Endodermal cell (in vitro differentiated cells): ENCODE measurements around the gene ASAP2. TPM values are rescaled to one million over a fixed set of nuclear protein-coding genes. Genes with fewer than 3 reads are reported as not detected.

Source experiments
- DNase-seq: peaks from one replicate; pipeline ENCODE4 v3.0.0-alpha.2; 2017
- H3K27ac ChIP-seq: 2 replicates; pipeline ENCODE4 v1.5.1; 2013; ENCODE audit warnings: mild to moderate bottlenecking, low read depth, low read length, moderate library complexity
- H3K27me3 ChIP-seq: 2 replicates; pipeline ENCODE4 v1.6.1; 2013; ENCODE audit warnings: mild to moderate bottlenecking, low read length, moderate library complexity; ENCODE audit not compliant: insufficient read depth, control insufficient read depth, poor library complexity, severe bottlenecking
- H3K36me3 ChIP-seq: 2 replicates; pipeline ENCODE4 v1.7.0; 2013; ENCODE audit warnings: mild to moderate bottlenecking, low read length, moderate library complexity; ENCODE audit not compliant: control insufficient read depth, insufficient read depth
- H3K4me1 ChIP-seq: one replicate; pipeline ENCODE4 v1.7.0; 2013; ENCODE audit warnings: low read length; ENCODE audit not compliant: control insufficient read depth, insufficient read depth
- H3K4me3 ChIP-seq: 2 replicates; pipeline ENCODE4 v1.5.1; 2013; ENCODE audit warnings: mild to moderate bottlenecking, low read length, moderate library complexity
- H3K9ac ChIP-seq: 2 replicates; pipeline ENCODE4 v1.6.1; 2013; ENCODE audit warnings: mild to moderate bottlenecking, low read length, moderate library complexity; ENCODE audit not compliant: poor library complexity, severe bottlenecking; ENCODE audit errors: extremely low read depth
- H3K9me3 ChIP-seq: 2 replicates; pipeline ENCODE4 v1.6.1; 2013; ENCODE audit warnings: mild to moderate bottlenecking, low read length, moderate library complexity; ENCODE audit not compliant: control insufficient read depth
- H3K27ac Mint-ChIP-seq: 2 replicates; pipeline ENCODE4 v1.8.0; 2020; ENCODE audit warnings: mixed read lengths
- H3K27me3 Mint-ChIP-seq: 2 replicates; pipeline ENCODE4 v1.8.0; 2021; ENCODE audit warnings: mild to moderate bottlenecking, mixed read lengths; ENCODE audit not compliant: insufficient read depth
- H3K36me3 Mint-ChIP-seq: 2 replicates; pipeline ENCODE4 v1.8.0; 2020; ENCODE audit warnings: low read depth, mixed read lengths
- H3K4me1 Mint-ChIP-seq: 2 replicates; pipeline ENCODE4 v1.8.0; 2020; ENCODE audit warnings: mixed read lengths
- H3K4me3 Mint-ChIP-seq: 2 replicates; pipeline ENCODE4 v1.8.0; 2020; ENCODE audit warnings: mild to moderate bottlenecking, moderate library complexity, mixed read lengths
- H3K9me3 Mint-ChIP-seq: 2 replicates; pipeline ENCODE4 v1.8.0; 2020; ENCODE audit warnings: mild to moderate bottlenecking, mixed read lengths
- WGBS, 2 experiments: methylation state at CpG; one replicate each; pipeline versions ENCODE4 v1.1.5 to v1.1.7; 2013; ENCODE audit warnings: missing lambda C conversion rate in 2 of 2, mixed read lengths in 1 of 2; ENCODE audit not compliant: insufficient coverage in 1 of 2, insufficient read length in 1 of 2; 5-methylcytosine and 5-hydroxymethylcytosine counted together
- total RNA-seq, 2 donors: library from RNA; stranded (reverse); fragmentation: NEBNext Ultra II Directional in 1 of 2; extraction: Animal tissue kit (Norgen Biotek cat#: 25700) in 1 of 2; gene quantifications; 2 replicates in 1 of 2; 3 replicates in 1 of 2; pipeline ENCODE4 v1.2.1, GENCODE V29; 2021
- TF ChIP-seq, protein P1 (sequence below): fragments of 200-600 bp; sonication (generic); conservative IDR thresholded peaks from 2 replicates; pipeline ENCODE4 v1.5.0; 2021; ENCODE audit warnings: antibody characterized with exemption, mild to moderate bottlenecking

ASAP2 gene
- total RNA-seq, 2 donors from 2014 or later = 11.8 to 20.4 TPM

DNA sequence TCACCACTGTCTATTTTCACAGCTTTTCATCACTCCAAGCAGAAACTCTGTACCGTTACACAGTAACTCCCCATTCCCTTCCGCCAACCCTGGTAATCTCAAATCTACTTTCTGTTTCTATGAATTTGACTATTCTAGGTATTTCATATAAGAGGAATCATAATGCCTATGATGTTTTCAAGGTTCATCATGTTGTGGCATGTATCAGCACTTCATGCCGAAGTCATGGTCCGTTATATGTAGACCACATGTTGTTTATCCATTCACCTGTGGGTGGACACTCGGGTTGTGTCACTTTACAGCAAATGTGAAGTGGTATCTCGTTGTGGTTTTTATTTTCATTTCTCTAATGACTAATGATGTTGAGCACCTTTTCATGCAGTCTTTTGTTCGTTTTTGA lies 238.5 kb downstream of the ASAP2 start:
- Mint-ChIP-seq H3K9me3 (no peaks in the 10 kb centered on the region), H3K27ac (no peak overlapping the region), H3K4me3 (no peak overlapping the region), H3K4me1 (no peaks in the 10 kb centered on the region), H3K36me3 (peaks cover 75% of the 10 kb centered on the region), H3K27me3 (no peaks in the 10 kb centered on the region)
- Histone ChIP-seq H3K4me3 (no peak overlapping the region), H3K9me3 (no peaks in the 10 kb centered on the region), H3K27ac (no peak overlapping the region), H3K27me3 (no peaks in the 10 kb centered on the region), H3K36me3 (peaks cover 69% of the 10 kb centered on the region), H3K9ac (no peak overlapping the region), H3K4me1 (no peaks in the 10 kb centered on the region)
- DNase-seq = no peak
- TF ChIP-seq, protein P1, sequence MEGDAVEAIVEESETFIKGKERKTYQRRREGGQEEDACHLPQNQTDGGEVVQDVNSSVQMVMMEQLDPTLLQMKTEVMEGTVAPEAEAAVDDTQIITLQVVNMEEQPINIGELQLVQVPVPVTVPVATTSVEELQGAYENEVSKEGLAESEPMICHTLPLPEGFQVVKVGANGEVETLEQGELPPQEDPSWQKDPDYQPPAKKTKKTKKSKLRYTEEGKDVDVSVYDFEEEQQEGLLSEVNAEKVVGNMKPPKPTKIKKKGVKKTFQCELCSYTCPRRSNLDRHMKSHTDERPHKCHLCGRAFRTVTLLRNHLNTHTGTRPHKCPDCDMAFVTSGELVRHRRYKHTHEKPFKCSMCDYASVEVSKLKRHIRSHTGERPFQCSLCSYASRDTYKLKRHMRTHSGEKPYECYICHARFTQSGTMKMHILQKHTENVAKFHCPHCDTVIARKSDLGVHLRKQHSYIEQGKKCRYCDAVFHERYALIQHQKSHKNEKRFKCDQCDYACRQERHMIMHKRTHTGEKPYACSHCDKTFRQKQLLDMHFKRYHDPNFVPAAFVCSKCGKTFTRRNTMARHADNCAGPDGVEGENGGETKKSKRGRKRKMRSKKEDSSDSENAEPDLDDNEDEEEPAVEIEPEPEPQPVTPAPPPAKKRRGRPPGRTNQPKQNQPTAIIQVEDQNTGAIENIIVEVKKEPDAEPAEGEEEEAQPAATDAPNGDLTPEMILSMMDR = no peak
- 80 to 82% methylated on average over 6 to 7 of the region's 7 CpGs for WGBS, 2 experiments

DNA sequence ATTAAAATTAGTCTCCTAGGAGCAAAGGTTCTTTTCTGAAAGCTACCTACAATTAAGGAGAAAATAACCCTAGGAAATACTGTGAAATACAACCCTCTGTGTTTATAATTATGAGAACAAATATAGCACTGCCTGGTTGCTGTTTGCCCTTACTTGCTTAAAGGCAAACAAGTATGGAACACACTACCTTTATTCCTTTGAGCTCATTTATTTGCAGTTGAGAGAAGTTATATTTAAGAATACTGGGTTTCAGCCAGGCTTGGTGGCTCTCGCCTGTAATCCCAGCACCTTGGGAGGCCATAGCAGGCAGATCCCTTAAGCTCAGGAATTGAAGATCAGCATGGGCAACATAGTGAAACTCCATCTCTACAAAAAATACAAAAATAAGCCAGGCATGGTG lies 244.6 kb downstream of the ASAP2 start:
- Mint-ChIP-seq H3K27ac (no peak overlapping the region), H3K27me3 (no peaks in the 10 kb centered on the region), H3K9me3 (no peaks in the 10 kb centered on the region), H3K36me3 (peaks cover 63% of the 10 kb centered on the region), H3K4me1 (no peaks in the 10 kb centered on the region), H3K4me3 (no peak overlapping the region)
- 93% methylated on average over 1 of the region's 1 CpG; no CpG with 5 or more reads in 1 of the 2 experiments for WGBS, 2 experiments
- Histone ChIP-seq H3K4me1 (no peaks in the 10 kb centered on the region), H3K27ac (no peak overlapping the region), H3K27me3 (no peaks in the 10 kb centered on the region), H3K4me3 (no peak overlapping the region), H3K9ac (no peak overlapping the region), H3K9me3 (no peaks in the 10 kb centered on the region), H3K36me3 (peaks cover 68% of the 10 kb centered on the region)
- no peak for DNase-seq
- TF ChIP-seq, protein P1 = no peak

Other genes starting within 250 kb of the ASAP2 start
- gene MBOAT2, start 203.1 kb upstream of the ASAP2 start, total RNA-seq = 10 to 100 TPM; 45.3 to 51.0 TPM
- gene ITGB1BP1, start 216.7 kb downstream of the ASAP2 start, total RNA-seq = 10 to 100 TPM; 34.9 to 58.9 TPM
- 10 to 100 TPM; 75.0 to 85.2 TPM for gene CPSF3, start 216.8 kb downstream of the ASAP2 start, total RNA-seq